Adrenal gland (tissue), 5 donors: ENCODE data around the gene ZNF540.

ENCODE experiments used
- POLR2A ChIP-seq, 2 donors: fragments of 450-650 bp; IDR thresholded peaks; one replicate each; pipeline ENCODE4 v1.6.1; 2017; ENCODE audit warnings: antibody characterized with exemption in 2 of 2, mild to moderate bottlenecking in 2 of 2, moderate library complexity in 1 of 2
- TF ChIP-seq, protein P1 (sequence below), 6 experiments: fragments of 450-650 bp in 4 of 6; fragments of 200-600 bp in 2 of 6; sonication (generic) in 1 of 6; IDR thresholded peaks; 1 replicate in 5 of 6; 2 replicates in 1 of 6; pipeline versions ENCODE4 v1.5.1 to v1.8.0; 2016 to 2021; ENCODE audit warnings: antibody characterized with exemption in 6 of 6, mild to moderate bottlenecking in 2 of 6, moderate library complexity in 1 of 6
- donor health status: DM: no; HTN: no; CAD: no.

DNA sequence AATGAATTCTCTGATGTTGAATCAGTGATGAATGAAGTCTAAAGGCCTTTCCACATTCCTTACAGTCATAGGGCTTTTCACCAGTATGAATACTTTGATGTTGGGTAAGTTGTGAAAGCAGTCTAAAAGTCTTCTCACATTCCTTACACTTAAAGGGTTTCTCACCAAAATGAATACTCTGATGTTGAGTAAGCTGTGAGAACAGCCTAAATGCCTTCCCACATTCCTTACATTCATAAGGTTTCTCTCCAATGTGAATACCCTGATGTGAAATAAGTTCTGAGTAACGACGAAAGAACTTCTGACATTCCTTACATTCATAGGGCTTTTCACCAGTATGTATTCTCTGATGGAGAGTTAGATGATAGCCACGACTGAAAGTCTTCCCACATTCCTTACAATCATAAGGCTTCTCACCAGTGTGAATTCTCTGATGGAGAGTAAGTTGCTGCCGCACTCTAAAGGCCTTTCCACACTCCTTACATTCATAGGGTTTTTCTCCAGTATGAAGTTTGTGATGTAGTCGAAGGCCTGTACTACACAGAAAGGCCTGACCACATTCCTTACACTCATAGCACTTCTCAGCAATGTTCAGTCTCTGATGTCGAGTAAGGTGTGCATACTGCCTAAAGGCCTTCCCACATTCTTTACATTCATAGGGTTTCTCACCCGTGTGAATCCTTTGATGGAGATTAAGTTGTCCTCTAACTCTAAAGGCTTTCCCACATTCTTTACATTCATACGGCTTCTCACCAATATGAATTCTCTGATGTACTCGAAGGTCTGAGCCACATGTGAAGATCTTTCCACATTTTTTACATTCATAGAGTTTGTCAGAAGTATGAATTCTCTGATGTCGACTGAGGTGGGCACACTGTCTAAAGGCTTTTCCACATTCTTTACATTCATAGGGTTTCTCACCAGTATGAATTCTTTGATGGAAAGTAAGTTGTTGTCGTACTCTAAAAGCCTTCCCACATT, 40.7 kb downstream of the ZNF540 start:
- no peak for TF ChIP-seq POLR2A (IDR thresholded peaks at IDR 0.05)
- TF ChIP-seq, protein P1, sequence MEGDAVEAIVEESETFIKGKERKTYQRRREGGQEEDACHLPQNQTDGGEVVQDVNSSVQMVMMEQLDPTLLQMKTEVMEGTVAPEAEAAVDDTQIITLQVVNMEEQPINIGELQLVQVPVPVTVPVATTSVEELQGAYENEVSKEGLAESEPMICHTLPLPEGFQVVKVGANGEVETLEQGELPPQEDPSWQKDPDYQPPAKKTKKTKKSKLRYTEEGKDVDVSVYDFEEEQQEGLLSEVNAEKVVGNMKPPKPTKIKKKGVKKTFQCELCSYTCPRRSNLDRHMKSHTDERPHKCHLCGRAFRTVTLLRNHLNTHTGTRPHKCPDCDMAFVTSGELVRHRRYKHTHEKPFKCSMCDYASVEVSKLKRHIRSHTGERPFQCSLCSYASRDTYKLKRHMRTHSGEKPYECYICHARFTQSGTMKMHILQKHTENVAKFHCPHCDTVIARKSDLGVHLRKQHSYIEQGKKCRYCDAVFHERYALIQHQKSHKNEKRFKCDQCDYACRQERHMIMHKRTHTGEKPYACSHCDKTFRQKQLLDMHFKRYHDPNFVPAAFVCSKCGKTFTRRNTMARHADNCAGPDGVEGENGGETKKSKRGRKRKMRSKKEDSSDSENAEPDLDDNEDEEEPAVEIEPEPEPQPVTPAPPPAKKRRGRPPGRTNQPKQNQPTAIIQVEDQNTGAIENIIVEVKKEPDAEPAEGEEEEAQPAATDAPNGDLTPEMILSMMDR (IDR thresholded peaks at IDR 0.05): no peak
